ENCODE measurements around the gene PDE6H.

PDE6H gene

GRCh38 chr12:14999021-14999694, 26.3 kb downstream of the PDE6H start:
- DNase-seq (ENCODE audit: insufficient read length, low spot score) (no peak), FAIRE-seq (no peak)

- FAIRE-seq (no peak), DNase-seq (ENCODE audit: insufficient read length, low spot score) (no peak)
Measured at GRCh38 chr12:14999695-15000365, 27.0 kb downstream of the PDE6H start.

- DNase-seq (ENCODE audit: insufficient read length, low spot score) (no peak), FAIRE-seq (no peak)
Measured at GRCh38 chr12:15000575-15000974, 27.7 kb downstream of the PDE6H start.

- DNase-seq (ENCODE audit: insufficient read length, low spot score) (no peak), FAIRE-seq (no peak)
Measured at GRCh38 chr12:15001733-15002382, 29.0 kb downstream of the PDE6H start.

GRCh38 chr12:15004421-15004820, 31.6 kb downstream of the PDE6H start:
- DNase-seq (ENCODE audit: insufficient read length, low spot score) (no peak), FAIRE-seq (no peak)

- DNase-seq (ENCODE audit: insufficient read length, low spot score) (no peak), FAIRE-seq (no peak)
Measured at GRCh38 chr12:15005064-15005463, 32.2 kb downstream of the PDE6H start.

GRCh38 chr12:15007551-15007950, 34.7 kb downstream of the PDE6H start:
- FAIRE-seq (no peak), DNase-seq (ENCODE audit: insufficient read length, low spot score) (no peak)

- no peak for DNase-seq (ENCODE audit: insufficient read length, low spot score)
- no peak for FAIRE-seq
Measured at GRCh38 chr12:15011162-15011561, 38.3 kb downstream of the PDE6H start.

- no peak for FAIRE-seq
- DNase-seq (ENCODE audit: insufficient read length, low spot score): no peak
Measured at GRCh38 chr12:15013634-15014179, 40.9 kb downstream of the PDE6H start.

- DNase-seq (ENCODE audit: insufficient read length, low spot score) (no peak), FAIRE-seq (no peak)
Measured at GRCh38 chr12:15014708-15015107, 41.9 kb downstream of the PDE6H start.

GRCh38 chr12:15015121-15015520, 42.3 kb downstream of the PDE6H start:
- no peak for FAIRE-seq
- no peak for DNase-seq (ENCODE audit: insufficient read length, low spot score)

- FAIRE-seq: no peak
- DNase-seq (ENCODE audit: insufficient read length, low spot score): no peak
Measured at GRCh38 chr12:15020156-15020555, 47.3 kb downstream of the PDE6H start.

Data from GM19239 (cell line).